Mesenchymal stem cell (in vitro differentiated cells and primary cell): ENCODE measurements around the gene RPL14.

ENCODE experiments used
- DNase-seq: peaks from one replicate; pipeline ENCODE4 v3.0.0-alpha.2; 2013
- H2AFZ ChIP-seq: one replicate; pipeline ENCODE4 v1.6.1; 2013; ENCODE audit warnings: low read depth, mild to moderate bottlenecking, control low read depth, inconsistent platforms, low read length, moderate library complexity
- H2AK5ac ChIP-seq: 2 replicates; pipeline ENCODE4 v1.6.1; 2013; ENCODE audit warnings: low read length, moderate library complexity, mild to moderate bottlenecking, inconsistent platforms; ENCODE audit not compliant: severe bottlenecking
- H2BK120ac ChIP-seq: one replicate; pipeline ENCODE4 v1.6.1; 2013; ENCODE audit warnings: low read depth, mild to moderate bottlenecking, inconsistent platforms, low read length, moderate library complexity
- H2BK12ac ChIP-seq, 2 experiments: one replicate each; pipeline ENCODE4 v1.6.1; 2013; ENCODE audit warnings: inconsistent platforms in 2 of 2, low read length in 2 of 2, mild to moderate bottlenecking in 2 of 2, moderate library complexity in 2 of 2, control low read depth in 1 of 2
- H2BK15ac ChIP-seq: one replicate; pipeline ENCODE4 v1.6.1; 2013; ENCODE audit warnings: mild to moderate bottlenecking, low read depth, inconsistent platforms; ENCODE audit not compliant: poor library complexity, severe bottlenecking
- H2BK5ac ChIP-seq: 2 replicates; pipeline ENCODE4 v1.6.1; 2013; ENCODE audit warnings: low read depth, mild to moderate bottlenecking, low read length, control low read depth, inconsistent platforms; ENCODE audit not compliant: poor library complexity, severe bottlenecking
- H3K14ac ChIP-seq, 2 experiments: one replicate each; pipeline ENCODE4 v1.6.1; 2013; ENCODE audit warnings: inconsistent platforms in 2 of 2, low read length in 2 of 2, control low read depth in 1 of 2, mild to moderate bottlenecking in 1 of 2, moderate library complexity in 1 of 2
- H3K18ac ChIP-seq, 2 experiments: one replicate each; pipeline ENCODE4 v1.6.1; 2013; ENCODE audit warnings: inconsistent platforms in 2 of 2, low read length in 2 of 2, control low read depth in 1 of 2, low read depth in 1 of 2, mild to moderate bottlenecking in 1 of 2
- H3K23ac ChIP-seq, 2 experiments: one replicate each; pipeline ENCODE4 v1.6.1; 2013; ENCODE audit warnings: inconsistent platforms in 2 of 2, low read length in 2 of 2, mild to moderate bottlenecking in 2 of 2, moderate library complexity in 2 of 2, control low read depth in 1 of 2
- H3K27ac ChIP-seq: 2 replicates; pipeline ENCODE4 v1.5.1; 2013; ENCODE audit warnings: mild to moderate bottlenecking, moderate library complexity, low read length, control low read depth, inconsistent platforms; ENCODE audit not compliant: poor library complexity, severe bottlenecking
- H3K27me3 ChIP-seq, 2 experiments: 2 replicates each; pipeline versions ENCODE4 v1.6.1 to v1.7.0; 2013; ENCODE audit warnings: low read length in 2 of 2, mild to moderate bottlenecking in 2 of 2, moderate library complexity in 2 of 2, control low read depth in 1 of 2, inconsistent platforms in 1 of 2; ENCODE audit not compliant: control insufficient read depth in 1 of 2, insufficient read depth in 1 of 2
- H3K36me3 ChIP-seq, 2 experiments: 2 replicates each; pipeline versions ENCODE4 v1.6.1 to v1.7.0; 2013; ENCODE audit warnings: low read length in 2 of 2, control low read depth in 1 of 2, inconsistent platforms in 1 of 2, low read depth in 1 of 2, mild to moderate bottlenecking in 1 of 2; ENCODE audit not compliant: insufficient read depth in 2 of 2, control insufficient read depth in 1 of 2
- H3K4ac ChIP-seq, 2 experiments: one replicate each; pipeline ENCODE4 v1.6.1; 2013; ENCODE audit warnings: inconsistent platforms in 2 of 2, low read length in 2 of 2, mild to moderate bottlenecking in 2 of 2, moderate library complexity in 2 of 2, control low read depth in 1 of 2, low read depth in 1 of 2
- H3K4me1 ChIP-seq: 2 replicates; pipeline ENCODE4 v1.6.1; 2013; ENCODE audit warnings: low read depth, low read length, control low read depth; ENCODE audit not compliant: control insufficient read depth, insufficient read depth
- H3K4me2 ChIP-seq: 2 replicates; pipeline ENCODE4 v1.6.1; 2013; ENCODE audit warnings: low read length, mild to moderate bottlenecking, inconsistent platforms; ENCODE audit not compliant: poor library complexity, severe bottlenecking
- H3K4me3 ChIP-seq, 2 experiments: 2 replicates each; pipeline versions ENCODE4 v1.5.1 to v1.7.0; 2013; ENCODE audit warnings: low read length in 2 of 2, mild to moderate bottlenecking in 2 of 2, control low read depth in 1 of 2, low read depth in 1 of 2; ENCODE audit not compliant: insufficient read depth in 1 of 2
- H3K79me1 ChIP-seq: replicated peaks from 2 replicates; pipeline ENCODE4 v1.6.1; 2013; ENCODE audit warnings: mild to moderate bottlenecking, control low read depth, low read length, inconsistent platforms; ENCODE audit not compliant: poor library complexity, severe bottlenecking
- H3K9ac ChIP-seq: 2 replicates; pipeline ENCODE4 v1.7.0; 2013; ENCODE audit warnings: mild to moderate bottlenecking, low read length, moderate library complexity
- H3K9me3 ChIP-seq: 2 replicates; pipeline ENCODE4 v1.7.0; 2013; ENCODE audit warnings: mild to moderate bottlenecking, low read length; ENCODE audit not compliant: control insufficient read depth
- H4K8ac ChIP-seq: one replicate; pipeline ENCODE4 v1.6.1; 2013; ENCODE audit warnings: inconsistent platforms, mild to moderate bottlenecking, low read length, moderate library complexity
- H4K91ac ChIP-seq: one replicate; pipeline ENCODE4 v1.6.1; 2013; ENCODE audit warnings: mild to moderate bottlenecking, low read length, inconsistent platforms
- WGBS: methylation state at CpG from one replicate; pipeline ENCODE4 v1.1.7; 2013; ENCODE audit warnings: mixed read lengths; 5-methylcytosine and 5-hydroxymethylcytosine counted together

Gene RPL14

GRCh38 chr3:40422861-40423260 is 34.3 kb upstream of the RPL14 start:
- no peak overlapping the region for H3K4me2 ChIP-seq
- no peak overlapping the region for H3K23ac ChIP-seq
- no peak overlapping the region for H2BK120ac ChIP-seq
- H3K27me3 ChIP-seq = no peaks in the 10 kb centered on the region
- H3K9ac ChIP-seq = no peak overlapping the region
- no peak overlapping the region for H3K14ac ChIP-seq
- 67% methylated on average over 1 of the region's 1 CpG for WGBS
- no peak overlapping the region for H3K18ac ChIP-seq
- H2AK5ac ChIP-seq = no peak overlapping the region
- H2BK12ac ChIP-seq = no peak overlapping the region
- H2BK15ac ChIP-seq = no peak overlapping the region
- no peaks in the 10 kb centered on the region for H3K4me1 ChIP-seq
- H3K4me3 ChIP-seq = no peak overlapping the region
- H2AFZ ChIP-seq = no peak overlapping the region
- peaks cover 4 to 8% of the 10 kb centered on the region in 2 experiments for H3K36me3 ChIP-seq
- H4K8ac ChIP-seq = no peak overlapping the region
- H3K4ac ChIP-seq = no peak overlapping the region
- H4K91ac ChIP-seq = no peak overlapping the region
- H2BK5ac ChIP-seq = no peak overlapping the region
- H3K27ac ChIP-seq = no peak overlapping the region
- H3K9me3 ChIP-seq = no peaks in the 10 kb centered on the region
- H3K79me1 ChIP-seq = no peaks in the 10 kb centered on the region
- no peak for DNase-seq

GRCh38 chr3:40427045-40427669 is 30.0 kb upstream of the RPL14 start:
- Histone ChIP-seq H2BK5ac (no peak overlapping the region), H3K9ac (no peak overlapping the region), H3K4me3 (no peak overlapping the region), H3K9me3 (no peaks in the 10 kb centered on the region), H3K18ac (no peak overlapping the region), H3K14ac (no peak overlapping the region), H3K27ac (no peak overlapping the region), H4K91ac (no peak overlapping the region), H3K23ac (no peak overlapping the region), H2AFZ (no peak overlapping the region), H3K79me1 (no peaks in the 10 kb centered on the region), H4K8ac (no peak overlapping the region), H3K27me3 (no peaks in the 10 kb centered on the region), H2BK15ac (no peak overlapping the region), H2BK12ac (no peak overlapping the region), H2AK5ac (no peak overlapping the region), H3K4me1 (no peaks in the 10 kb centered on the region), H2BK120ac (no peak overlapping the region), H3K4me2 (no peak overlapping the region), H3K36me3 (peaks cover 4 to 8% of the 10 kb centered on the region in 2 experiments), H3K4ac (no peak overlapping the region)
- DNase-seq = no peak
- WGBS = 76% methylated on average over 8 of the region's 8 CpGs

- WGBS = no CpG with 5 or more reads among the region's 2 CpGs
- Histone ChIP-seq H2BK15ac (no peak overlapping the region), H3K23ac (no peak overlapping the region), H4K8ac (no peak overlapping the region), H3K18ac (no peak overlapping the region), H2AK5ac (no peak overlapping the region), H3K14ac (no peak overlapping the region), H2BK5ac (no peak overlapping the region), H3K4ac (no peak overlapping the region), H3K9ac (no peak overlapping the region), H2BK120ac (no peak overlapping the region), H3K4me3 (no peak overlapping the region), H3K36me3 (no peaks in the 10 kb centered on the region), H3K27me3 (no peaks in the 10 kb centered on the region), H3K4me2 (no peak overlapping the region), H3K27ac (no peak overlapping the region), H3K9me3 (no peaks in the 10 kb centered on the region), H3K4me1 (no peaks in the 10 kb centered on the region), H3K79me1 (no peaks in the 10 kb centered on the region), H2AFZ (no peak overlapping the region), H4K91ac (no peak overlapping the region), H2BK12ac (no peak overlapping the region)
- DNase-seq = no peak
Observed at GRCh38 chr3:40432793-40433192, 24.3 kb upstream of the RPL14 start.

- no peak overlapping the region for H4K8ac ChIP-seq
- H3K14ac ChIP-seq = no peak overlapping the region
- no peak overlapping the region for H3K23ac ChIP-seq
- H2AK5ac ChIP-seq = no peak overlapping the region
- H3K4me2 ChIP-seq = no peak overlapping the region
- H3K4ac ChIP-seq = no peak overlapping the region
- H3K27me3 ChIP-seq = no peaks in the 10 kb centered on the region
- H2AFZ ChIP-seq = no peak overlapping the region
- WGBS = 73% methylated on average over 3 of the region's 5 CpGs
- no peak overlapping the region for H2BK5ac ChIP-seq
- no peak overlapping the region for H3K9ac ChIP-seq
- H3K18ac ChIP-seq = no peak overlapping the region
- no peaks in the 10 kb centered on the region for H3K79me1 ChIP-seq
- no peak overlapping the region for H2BK120ac ChIP-seq
- no peak overlapping the region for H3K27ac ChIP-seq
- no peaks in the 10 kb centered on the region for H3K4me1 ChIP-seq
- H3K36me3 ChIP-seq = no peaks in the 10 kb centered on the region
- H4K91ac ChIP-seq = no peak overlapping the region
- DNase-seq = no peak
- H3K9me3 ChIP-seq = no peaks in the 10 kb centered on the region
- H2BK15ac ChIP-seq = no peak overlapping the region
- no peak overlapping the region for H2BK12ac ChIP-seq
- H3K4me3 ChIP-seq = no peak overlapping the region
Observed at GRCh38 chr3:40437889-40438288, 19.2 kb upstream of the RPL14 start.
